Measurements from ENCODE around the gene TNIP2.
"Not testable (repeated sequence)": the region's sequence is repeated elsewhere in the genome, so short reads cannot be mapped to it uniquely, and the experiment has no call there.

The TNIP2 gene

GRCh38 chr4:2728806-2729532 is 27.2 kb downstream of the TNIP2 start:
- Histone ChIP-seq H3K9me3 (no peaks in the 10 kb centered on the region), H3K4me3 (ENCODE audit: low read depth in 1 of 2, low read length in 1 of 2) (no peak overlapping the region), H3K27ac (no peak overlapping the region), H3K4me1 (ENCODE audit: control insufficient read depth in 1 of 2, insufficient read depth in 1 of 2, low read depth in 1 of 2, low read length in 1 of 2) (no peaks in the 10 kb centered on the region), H3K36me3 (peaks cover 49% of the 10 kb centered on the region), H3K27me3 (no peaks in the 10 kb centered on the region)
- TF ChIP-seq CTCF (IDR thresholded peaks at IDR 0.05): no peak

- Histone ChIP-seq H3K4me1 (ENCODE audit: control insufficient read depth in 1 of 2, insufficient read depth in 1 of 2, low read depth in 1 of 2, low read length in 1 of 2) (no peaks in the 10 kb centered on the region), H3K4me3 (ENCODE audit: low read depth in 1 of 2, low read length in 1 of 2) (no peak overlapping the region), H3K36me3 (peaks cover 42% of the 10 kb centered on the region), H3K27ac (no peak overlapping the region), H3K27me3 (no peaks in the 10 kb centered on the region), H3K9me3 (no peaks in the 10 kb centered on the region)
- TF ChIP-seq CTCF (IDR thresholded peaks at IDR 0.05): no peak
Observed at GRCh38 chr4:2728221-2728620, 27.9 kb downstream of the TNIP2 start.

- H3K4me3 ChIP-seq (ENCODE audit: low read depth in 1 of 2, low read length in 1 of 2); H3K27ac ChIP-seq; H3K4me1 ChIP-seq (ENCODE audit: control insufficient read depth in 1 of 2, insufficient read depth in 1 of 2, low read depth in 1 of 2, low read length in 1 of 2); H3K27me3 ChIP-seq; H3K9me3 ChIP-seq: not testable (repeated sequence)
- H3K36me3 ChIP-seq: peaks cover 41% of the 10 kb centered on the region
Observed at GRCh38 chr4:2726881-2727280, 29.3 kb downstream of the TNIP2 start.

GRCh38 chr4:2725380-2725779 is 30.8 kb downstream of the TNIP2 start:
- Histone ChIP-seq H3K36me3 (peaks cover 45% of the 10 kb centered on the region), H3K4me1 (ENCODE audit: control insufficient read depth in 1 of 2, insufficient read depth in 1 of 2, low read depth in 1 of 2, low read length in 1 of 2) (no peaks in the 10 kb centered on the region)

GRCh38 chr4:2723751-2724150 is 32.4 kb downstream of the TNIP2 start:
- TF ChIP-seq CTCF (IDR thresholded peaks at IDR 0.05): no peak
- Histone ChIP-seq H3K4me1 (ENCODE audit: control insufficient read depth in 1 of 2, insufficient read depth in 1 of 2, low read depth in 1 of 2, low read length in 1 of 2) (no peaks in the 10 kb centered on the region), H3K36me3 (peaks cover 48% of the 10 kb centered on the region), H3K27ac (no peak overlapping the region), H3K27me3 (no peaks in the 10 kb centered on the region), H3K4me3 (ENCODE audit: low read depth in 1 of 2, low read length in 1 of 2) (no peak overlapping the region), H3K9me3 (no peaks in the 10 kb centered on the region)

More at GRCh38 chr4:2725380-2725779, 30.8 kb downstream of the TNIP2 start:
- H3K9me3 ChIP-seq: no peaks in the 10 kb centered on the region
- H3K4me3 ChIP-seq (ENCODE audit: low read depth in 1 of 2, low read length in 1 of 2): no peak overlapping the region
- no peak for TF ChIP-seq CTCF (IDR thresholded peaks at IDR 0.05)
- H3K27me3 ChIP-seq: no peaks in the 10 kb centered on the region
- no peak overlapping the region for H3K27ac ChIP-seq

GRCh38 chr4:2722033-2722432 is 34.1 kb downstream of the TNIP2 start:
- H3K9me3 ChIP-seq: no peaks in the 10 kb centered on the region
- peaks cover 51% of the 10 kb centered on the region for H3K36me3 ChIP-seq
- TF ChIP-seq CTCF (IDR thresholded peaks at IDR 0.05): no peak

More at GRCh38 chr4:2722033-2722432, 34.1 kb downstream of the TNIP2 start:
- H3K27ac ChIP-seq: no peak overlapping the region
- H3K27me3 ChIP-seq: no peaks in the 10 kb centered on the region
- no peaks in the 10 kb centered on the region for H3K4me1 ChIP-seq (ENCODE audit: control insufficient read depth in 1 of 2, insufficient read depth in 1 of 2, low read depth in 1 of 2, low read length in 1 of 2)
- no peak overlapping the region for H3K4me3 ChIP-seq (ENCODE audit: low read depth in 1 of 2, low read length in 1 of 2)
